ENCODE results near the gene PRC1.

- TF ChIP-seq CTCF (IDR thresholded peaks at IDR 0.05), result no peak
- no peak for TF ChIP-seq ZFX (IDR thresholded peaks at IDR 0.05; ENCODE audit: borderline replicate concordance)
Observed at GRCh38 chr15:90972133-90972532, 22.2 kb downstream of the PRC1 start.

Measured in 22Rv1 (cell line).